ENCODE data around the gene NEK6. TPM values are rescaled to one million over a fixed set of nuclear protein-coding genes. Genes with fewer than 3 reads are reported as not detected.
A peak's percentile ranks its signal among the peaks of the same experiment; 100 is the strongest.

The NEK6 gene
- total and polyA plus RNA-seq, 12 donors = 4.0 to 27.2 (median 15.1) TPM

GRCh38 chr9:124395826-124396225 lies 138.1 kb downstream of the NEK6 start:
- H3K36me3 ChIP-seq (replicated peaks in 1 of 2) = peaks cover 0 to 4% of the 10 kb centered on the region in 2 donors
- no peaks in the 10 kb centered on the region for H3K27me3 ChIP-seq
- 88 to 96% (median 90%) methylated on average over 4 of the region's 4 CpGs for WGBS, 4 donors
- no peak for DNase-seq
- H3K27ac ChIP-seq = no peak overlapping the region
- no peak overlapping the region for H3K4me3 ChIP-seq
- H3K9me3 ChIP-seq (replicated peaks in 1 of 3) = no peaks in the 10 kb centered on the region
- intact Hi-C loops (cut with DNase I) = no loop called here
- TF ChIP-seq CTCF (IDR thresholded peaks at IDR 0.05) (no peak), POLR2A (IDR thresholded peaks at IDR 0.05) (no peak)
- peaks cover 11 to 48% of the 10 kb centered on the region in 2 donors for H3K4me1 ChIP-seq (replicated peaks in 1 of 2)

- WGBS, 4 donors = 82 to 86% (median 84%) methylated on average over 8 of the region's 8 CpGs
- H3K27ac ChIP-seq = no peak overlapping the region
- no peak for TF ChIP-seq POLR2A (IDR thresholded peaks at IDR 0.05)
- TF ChIP-seq CTCF (IDR thresholded peaks at IDR 0.05) = no peak
- H3K27me3 ChIP-seq = no peaks in the 10 kb centered on the region
- intact Hi-C loops (cut with DNase I) = no loop called here
- no peaks in the 10 kb centered on the region for H3K9me3 ChIP-seq (replicated peaks in 1 of 3)
- H3K4me3 ChIP-seq = no peak overlapping the region
- peaks cover 0 to 24% of the 10 kb centered on the region in 2 donors for H3K4me1 ChIP-seq (replicated peaks in 1 of 2)
- DNase-seq = no peak
- H3K36me3 ChIP-seq (replicated peaks in 1 of 2) = peaks cover 0 to 23% of the 10 kb centered on the region in 2 donors
Observed at GRCh38 chr9:124398191-124398935, 140.6 kb downstream of the NEK6 start.

GRCh38 chr9:124399323-124399967 lies 141.7 kb downstream of the NEK6 start:
- WGBS, 4 donors = 69 to 81% (median 73%) methylated on average over 12 of the region's 12 CpGs
- peaks cover 0 to 17% of the 10 kb centered on the region in 2 donors for H3K4me1 ChIP-seq (replicated peaks in 1 of 2)
- H3K27ac ChIP-seq = peak overlapping the region in 1 of 5 donors; percentile 29
- intact Hi-C loops (cut with DNase I) = no loop called here
- no peaks in the 10 kb centered on the region for H3K9me3 ChIP-seq (replicated peaks in 1 of 3)
- DNase-seq = no peak
- TF ChIP-seq CTCF (IDR thresholded peaks at IDR 0.05) (no peak), POLR2A (IDR thresholded peaks at IDR 0.05) (no peak)
- H3K36me3 ChIP-seq (replicated peaks in 1 of 2) = peaks cover 0 to 34% of the 10 kb centered on the region in 2 donors
- H3K4me3 ChIP-seq = no peak overlapping the region
- no peaks in the 10 kb centered on the region for H3K27me3 ChIP-seq

GRCh38 chr9:124399968-124400940 lies 142.5 kb downstream of the NEK6 start:
- no peaks in the 10 kb centered on the region for H3K27me3 ChIP-seq
- H3K4me3 ChIP-seq = no peak overlapping the region
- TF ChIP-seq CTCF (IDR thresholded peaks at IDR 0.05) = no peak
- no peak for TF ChIP-seq POLR2A (IDR thresholded peaks at IDR 0.05)
- peaks cover 0 to 42% of the 10 kb centered on the region in 2 donors for H3K36me3 ChIP-seq (replicated peaks in 1 of 2)
- H3K27ac ChIP-seq = peak overlapping the region in 1 of 5 donors; percentile 29
- 54 to 64% (median 58%) methylated on average over 14 to 15 of the region's 15 CpGs for WGBS, 4 donors
- H3K4me1 ChIP-seq (replicated peaks in 1 of 2) = peaks cover 0 to 13% of the 10 kb centered on the region in 2 donors
- intact Hi-C loops (cut with DNase I) = no loop called here
- H3K9me3 ChIP-seq (replicated peaks in 1 of 3) = no peaks in the 10 kb centered on the region
- no peak for DNase-seq

Data from adrenal gland (tissue), 12 donors.